Measurements from ENCODE around the gene PTBP3.
"Not testable (repeated sequence)": the region's sequence is repeated elsewhere in the genome, so short reads cannot be mapped to it uniquely, and the experiment has no call there.

The PTBP3 gene

DNA sequence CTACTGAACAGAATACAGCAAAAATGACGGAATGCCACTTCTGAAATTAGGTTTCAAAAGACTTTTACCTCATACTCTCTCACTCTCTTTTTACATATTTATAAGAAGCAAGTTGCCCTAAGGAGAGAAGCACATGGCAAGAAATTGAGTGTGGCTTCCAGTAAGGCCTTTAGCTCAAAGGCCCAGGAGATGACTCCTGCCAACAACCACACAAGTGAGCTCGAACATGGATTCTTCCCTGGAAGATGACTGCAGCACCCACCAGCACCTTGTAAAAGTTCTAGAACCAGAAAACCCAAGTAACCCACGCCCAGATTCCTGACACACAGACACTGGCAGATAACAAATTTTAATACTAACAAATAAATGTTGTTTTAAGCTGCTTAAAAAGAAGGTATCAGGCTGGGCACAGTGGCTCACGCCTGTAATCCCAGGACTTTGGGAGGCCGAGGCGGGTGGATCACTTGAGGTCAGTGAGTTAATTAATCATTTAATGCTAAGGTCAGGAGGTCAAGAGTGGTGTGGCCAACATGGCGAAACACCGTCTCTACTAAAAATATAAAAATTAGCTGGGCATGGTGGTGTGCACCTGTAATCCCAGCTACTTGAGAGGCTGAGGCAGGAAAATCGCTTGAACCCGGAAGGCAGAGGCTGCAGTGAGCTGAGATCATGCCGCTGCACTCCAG is 17.0 kb downstream of the PTBP3 start:
- DNase-seq, result no peak

DNA sequence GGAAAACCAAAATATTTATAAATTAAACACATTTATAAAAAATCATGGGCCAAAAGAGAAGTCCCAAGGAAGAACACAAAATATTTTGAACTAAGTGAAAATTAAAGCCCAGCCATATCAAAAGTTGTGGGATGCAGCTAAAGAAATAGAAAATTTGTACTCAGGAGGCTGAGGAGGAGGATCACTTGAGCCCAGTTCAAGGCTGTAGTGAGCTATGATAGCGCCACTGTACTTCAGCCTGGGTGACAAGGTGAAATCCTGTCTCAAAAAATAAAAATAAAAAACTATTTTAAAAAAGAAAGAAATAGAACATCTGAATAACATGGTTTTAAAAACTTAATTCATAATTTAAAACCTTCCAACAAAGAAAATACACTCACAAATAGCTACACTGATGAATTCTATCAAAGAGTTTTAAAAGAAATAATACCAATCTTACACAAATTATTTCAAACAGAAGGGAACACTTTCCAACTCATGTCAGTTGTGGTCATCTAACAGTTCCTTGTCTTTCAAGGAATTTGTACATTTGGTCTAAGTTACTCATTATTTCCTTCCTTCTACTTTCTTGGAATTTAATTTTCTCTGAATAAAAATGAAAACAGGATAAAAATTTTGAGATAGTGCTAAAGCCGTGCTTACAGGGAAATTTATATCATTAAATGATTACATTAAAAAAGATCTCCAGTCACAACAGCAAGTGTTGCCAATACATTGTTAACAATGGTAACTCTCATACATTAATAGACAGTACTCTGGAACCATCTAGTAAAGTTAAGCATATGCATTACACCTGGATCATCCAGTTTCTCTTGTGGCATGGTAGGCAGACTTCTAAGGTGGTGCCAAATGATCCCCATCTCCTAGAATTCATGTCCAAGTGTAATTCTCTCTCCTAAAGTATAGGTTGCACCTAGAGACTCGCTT is 17.8 kb downstream of the PTBP3 start:
- no peak for DNase-seq

DNA sequence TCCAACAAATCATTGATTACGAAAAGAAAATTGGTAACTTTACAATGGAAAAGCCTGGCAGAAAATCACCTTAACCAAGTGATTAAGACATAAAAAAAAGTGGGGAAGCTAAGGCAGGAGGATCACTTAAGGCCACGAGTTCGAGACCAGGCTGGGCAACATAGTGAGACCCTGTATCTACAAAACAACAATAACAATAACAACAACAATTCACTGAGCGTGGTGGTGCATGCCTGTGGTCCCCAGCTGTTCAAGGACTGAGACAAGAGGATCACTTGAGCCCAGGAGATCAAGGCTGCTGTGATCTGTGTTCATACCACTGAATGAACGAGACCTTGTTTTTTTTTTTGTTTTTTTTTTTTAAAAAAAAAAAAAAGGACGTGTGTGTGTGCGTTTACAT is 21.3 kb downstream of the PTBP3 start:
- no peak for DNase-seq

DNA sequence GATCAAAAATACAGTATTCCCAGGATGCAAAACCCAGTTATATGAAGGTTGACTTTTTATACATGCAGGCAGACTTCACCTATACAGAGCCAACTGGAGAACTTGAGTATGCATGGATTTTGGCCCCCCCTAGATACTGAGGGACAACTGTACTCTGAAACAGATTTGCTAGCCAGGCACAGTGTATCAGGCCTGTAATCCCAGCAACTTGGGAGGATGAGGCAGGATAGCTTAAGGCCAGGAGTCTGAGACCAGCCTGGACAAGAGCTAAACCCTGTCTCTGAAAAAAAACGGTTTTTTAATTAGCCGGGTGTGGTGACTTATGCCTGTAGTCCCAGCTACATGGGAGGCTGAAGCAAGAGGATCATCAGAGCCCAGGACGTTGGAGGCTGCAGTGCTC is 21.9 kb downstream of the PTBP3 start:
- DNase-seq, result no peak

DNA sequence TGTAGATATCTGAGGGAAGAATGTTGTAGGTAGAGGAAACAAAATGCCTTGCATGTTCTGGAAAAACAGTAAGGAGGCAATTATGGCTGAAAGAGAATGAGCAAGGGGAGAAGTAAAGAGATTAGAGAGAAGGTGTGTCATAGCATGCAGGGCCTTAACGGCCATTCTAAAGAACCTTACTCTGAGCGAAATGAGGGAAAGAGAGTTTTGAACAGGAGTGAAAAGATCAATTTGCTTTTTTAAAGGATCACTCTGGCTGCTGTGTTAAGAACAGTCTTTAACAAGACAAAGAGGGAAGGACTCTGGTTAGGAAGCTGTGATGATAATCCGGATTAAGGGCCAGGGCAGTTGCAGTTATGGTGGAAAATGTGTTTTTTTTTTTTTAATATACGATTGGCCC is 22.6 kb downstream of the PTBP3 start:
- peak in 1 of 2 experiments; percentile 12 for DNase-seq

DNA sequence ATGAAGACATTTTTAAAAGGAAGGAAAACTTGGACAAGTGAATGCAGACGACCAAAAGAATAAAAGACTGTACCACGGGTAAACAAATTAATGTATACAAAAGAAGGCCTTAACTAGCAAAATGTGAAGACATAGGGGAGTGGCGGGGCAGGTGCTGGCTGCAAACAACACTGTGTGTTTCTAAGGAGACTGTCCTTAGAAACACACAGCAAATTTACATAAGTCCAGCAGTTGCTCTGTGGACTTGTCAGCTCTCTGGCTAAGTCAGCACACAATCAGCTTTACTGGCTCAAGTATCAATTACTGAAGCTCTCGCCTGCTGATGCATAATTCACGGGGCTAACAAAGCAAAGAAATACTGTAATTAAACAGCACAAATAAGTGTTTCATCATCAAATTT is 24.8 kb downstream of the PTBP3 start:
- peak; percentile 80 to 95 for DNase-seq

DNA sequence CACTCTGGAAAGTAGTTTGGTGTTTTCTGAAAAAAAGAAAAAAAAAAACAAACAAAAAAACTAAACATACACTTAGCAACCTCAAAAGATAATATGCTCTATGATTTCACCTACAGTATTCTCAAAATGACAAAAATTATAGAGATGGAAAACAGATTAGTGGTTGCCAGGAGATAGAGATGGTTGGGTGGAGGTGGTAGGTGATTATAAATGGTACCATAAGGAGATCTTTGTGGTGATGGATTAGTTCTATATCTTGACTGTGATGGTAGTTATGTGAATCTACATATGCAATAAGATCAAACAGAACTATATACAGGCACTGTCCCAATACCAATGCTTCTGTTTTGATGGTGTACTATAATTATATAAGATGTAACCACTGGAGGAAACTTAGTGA is 32.0 kb downstream of the PTBP3 start:
- no peak for DNase-seq

DNA sequence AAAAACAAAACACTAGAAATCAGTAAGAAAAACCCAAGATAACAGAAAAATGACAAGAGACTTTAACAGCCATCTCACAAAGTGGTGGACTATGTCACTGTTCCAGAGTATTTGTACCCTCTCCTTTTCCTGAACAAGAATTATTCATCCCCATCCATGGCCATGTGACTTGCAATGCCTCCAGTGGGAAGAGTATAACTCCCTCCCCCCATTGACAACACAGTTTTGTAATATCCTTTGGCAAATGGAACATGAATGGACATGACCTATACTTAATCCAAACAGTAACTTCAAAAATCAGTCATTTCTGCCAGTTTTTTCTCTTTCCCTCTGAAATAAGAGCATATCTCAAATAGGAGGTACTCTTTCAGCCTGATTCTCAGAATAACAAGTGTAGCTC is 33.9 kb downstream of the PTBP3 start:
- no peak for DNase-seq

DNA sequence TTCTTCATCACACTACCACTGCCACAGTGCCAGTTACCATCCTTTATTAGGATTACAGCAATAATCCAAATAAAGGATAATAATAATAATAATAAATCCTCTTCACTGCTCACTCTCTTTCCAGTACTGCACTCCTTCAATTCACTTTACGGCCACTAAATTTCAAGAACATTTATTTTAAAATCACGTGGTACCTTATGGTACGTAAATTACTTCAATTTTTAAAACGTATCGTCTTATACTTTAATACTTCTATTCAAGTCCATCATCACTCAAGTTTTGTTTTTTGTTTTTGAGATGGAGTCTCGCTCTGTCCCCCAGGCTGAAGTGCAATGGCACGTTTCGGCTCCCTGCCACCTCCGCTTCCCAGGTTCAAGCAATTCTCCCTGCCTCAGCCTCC is 36.5 kb downstream of the PTBP3 start:
- DNase-seq, result no peak

DNA sequence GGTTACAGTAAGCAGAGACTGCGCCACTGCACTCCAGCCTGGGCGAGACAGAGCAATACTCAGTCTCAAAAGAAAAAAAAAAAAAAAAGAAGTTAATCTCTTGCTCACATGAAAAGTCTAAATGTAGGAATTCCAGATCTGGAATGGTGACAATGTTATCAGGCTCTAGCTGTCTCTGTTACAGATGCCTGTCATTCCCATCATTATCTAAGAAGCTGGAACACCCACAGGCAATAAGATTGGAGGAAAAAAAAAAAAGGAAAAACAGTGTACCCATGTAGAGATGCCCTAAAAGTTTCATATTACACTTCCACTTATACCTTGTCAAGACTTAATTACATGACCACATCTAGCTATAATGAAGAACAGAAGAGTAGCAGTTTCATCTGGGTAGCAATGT is 38.2 kb downstream of the PTBP3 start:
- no peak for DNase-seq

DNA sequence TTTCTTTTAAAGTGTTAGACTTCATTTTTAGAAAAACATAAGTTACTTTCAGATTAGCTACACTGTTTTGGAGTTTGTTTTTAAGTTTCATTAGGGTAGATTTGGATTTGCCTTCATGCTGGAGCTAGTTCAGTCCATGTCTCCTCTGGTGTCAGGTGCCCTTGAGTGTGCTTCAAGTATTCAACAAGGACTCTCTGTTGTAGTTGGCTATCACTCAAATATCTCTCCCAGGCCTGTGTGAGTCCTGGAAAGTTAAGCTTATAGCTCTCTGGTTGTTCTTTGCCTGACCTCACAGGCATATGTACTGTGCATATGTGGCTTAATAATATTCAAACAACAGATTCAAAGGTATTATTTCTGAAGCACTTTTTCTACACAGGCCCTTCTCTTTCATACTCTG is 45.4 kb downstream of the PTBP3 start:
- no peak for DNase-seq

DNA sequence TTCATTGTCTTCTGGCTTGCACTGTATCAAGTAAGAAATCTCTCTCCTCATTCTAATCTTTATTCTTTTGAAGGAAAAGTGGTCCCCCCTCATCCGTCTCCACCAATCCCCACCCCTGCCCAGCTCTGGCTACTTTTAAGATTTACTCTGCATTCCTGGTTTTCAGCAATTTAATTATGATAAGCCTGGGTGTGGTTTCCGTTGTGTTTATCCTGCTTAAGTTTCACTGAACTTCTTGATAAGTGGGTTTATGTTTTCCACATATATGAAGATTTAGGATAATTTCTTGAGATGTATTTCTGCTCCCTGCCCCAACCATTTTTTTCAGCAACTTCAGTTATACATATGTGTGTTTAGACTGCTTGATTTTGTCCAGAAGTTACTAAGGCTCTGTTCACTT is 46.5 kb downstream of the PTBP3 start:
- DNase-seq, result no peak

DNA sequence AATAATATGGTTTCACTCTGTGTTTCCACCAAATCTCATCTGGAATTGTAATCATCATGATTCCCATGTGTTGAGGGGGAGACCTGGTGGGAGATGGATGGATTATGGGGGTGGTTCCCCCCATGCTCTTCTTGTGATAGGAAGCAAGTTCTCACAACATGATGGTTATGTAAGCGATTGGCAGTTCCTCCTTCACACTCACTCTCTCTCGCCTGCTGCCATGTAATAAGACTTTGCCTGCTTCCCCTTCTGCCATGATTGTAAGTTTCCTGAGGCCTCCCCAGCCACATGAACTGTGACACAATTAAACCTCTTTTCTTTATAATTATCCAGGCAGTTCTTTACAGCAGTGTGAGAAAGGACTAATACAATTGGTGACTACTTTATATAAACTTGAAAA is 48.4 kb downstream of the PTBP3 start:
- no peak for DNase-seq

DNA sequence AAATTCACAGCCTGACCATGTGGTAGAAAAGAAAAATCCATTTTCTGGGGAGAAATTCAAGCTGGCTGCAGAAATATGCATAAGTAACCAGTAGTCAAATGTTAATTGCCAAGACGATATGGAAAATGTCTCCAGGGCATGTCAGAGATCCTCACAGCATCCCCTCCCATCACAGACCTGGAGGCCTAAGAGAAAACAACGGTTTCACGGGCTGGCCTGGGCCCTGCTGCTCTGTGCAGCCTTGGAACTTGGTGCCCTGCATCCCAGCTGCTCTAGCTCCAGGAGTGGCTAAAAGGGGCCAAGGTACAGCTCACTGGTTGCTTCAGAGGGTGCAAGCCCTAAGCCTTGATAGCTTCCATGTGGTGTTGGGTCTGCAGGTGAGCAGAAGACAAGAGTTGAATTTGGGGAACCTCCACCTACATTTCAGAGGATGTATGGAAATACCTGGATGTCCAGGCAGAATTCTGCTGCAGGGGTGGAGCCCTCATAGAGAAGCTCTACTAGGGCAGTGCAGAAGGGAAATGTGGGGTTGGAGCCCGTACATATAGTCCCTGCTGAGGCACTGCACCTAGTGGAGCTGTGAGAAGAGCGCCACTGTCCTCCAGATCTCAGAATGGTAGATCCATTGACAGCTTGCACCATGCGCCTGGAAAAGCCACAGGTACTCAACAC is 49.7 kb downstream of the PTBP3 start:
- DNase-seq, result no peak

DNA sequence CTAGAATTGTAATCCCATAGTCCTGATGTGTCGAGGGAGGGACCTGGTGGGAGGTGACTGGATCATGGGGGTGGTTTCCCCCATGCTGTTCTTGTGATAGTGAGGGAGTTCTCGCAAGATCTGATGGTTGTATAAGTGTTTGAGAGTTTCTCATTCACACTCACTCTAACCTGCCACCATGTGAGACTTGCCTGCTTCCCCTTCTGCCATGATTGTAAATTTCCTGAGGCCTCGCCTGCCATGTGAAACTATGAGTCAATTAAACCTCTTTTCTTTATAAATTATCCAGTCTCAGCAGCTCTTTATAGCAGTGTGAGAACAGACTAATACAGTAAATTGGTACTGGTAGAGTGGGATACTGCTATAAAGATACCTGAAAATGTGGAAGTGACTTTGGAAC is 50.6 kb downstream of the PTBP3 start:
- DNase-seq, result not testable (repeated sequence)

DNA sequence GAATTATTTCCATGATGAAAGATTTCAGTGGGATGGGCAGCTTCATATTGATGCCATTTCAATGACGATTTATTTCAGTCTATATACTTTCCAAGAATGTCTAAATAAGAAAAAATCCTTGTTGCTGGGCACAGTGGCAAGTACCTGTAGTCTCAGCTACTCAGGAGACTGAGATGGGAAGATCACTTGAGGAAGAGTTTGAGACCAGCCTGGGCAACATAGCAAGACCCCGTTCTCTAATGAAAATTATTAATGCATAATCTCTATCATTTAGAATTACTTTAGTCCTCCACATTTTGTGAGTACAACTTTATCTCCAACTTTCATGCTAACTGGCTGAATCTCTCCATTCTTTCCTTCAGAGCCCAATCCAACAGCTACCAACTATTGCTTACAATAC is 52.5 kb downstream of the PTBP3 start:
- no peak for DNase-seq

DNA sequence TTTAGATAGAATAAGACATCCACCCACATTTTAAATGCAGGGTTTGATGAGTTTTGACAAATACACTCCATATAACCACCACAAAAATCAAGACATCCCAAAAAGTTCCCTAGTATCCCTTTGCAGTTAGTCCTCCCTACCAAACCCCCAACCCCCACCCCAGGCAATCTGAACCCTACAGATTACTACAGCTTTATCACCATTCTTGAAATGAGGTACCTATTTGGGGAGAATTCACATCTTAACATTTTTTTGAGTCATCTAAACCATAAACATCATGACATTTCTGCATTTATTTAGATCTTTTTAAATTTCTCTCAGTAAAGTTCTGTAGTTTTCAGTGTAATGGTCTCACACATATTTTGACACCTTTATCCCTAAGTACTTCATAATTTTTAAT is 53.9 kb downstream of the PTBP3 start:
- DNase-seq, result no peak

DNA sequence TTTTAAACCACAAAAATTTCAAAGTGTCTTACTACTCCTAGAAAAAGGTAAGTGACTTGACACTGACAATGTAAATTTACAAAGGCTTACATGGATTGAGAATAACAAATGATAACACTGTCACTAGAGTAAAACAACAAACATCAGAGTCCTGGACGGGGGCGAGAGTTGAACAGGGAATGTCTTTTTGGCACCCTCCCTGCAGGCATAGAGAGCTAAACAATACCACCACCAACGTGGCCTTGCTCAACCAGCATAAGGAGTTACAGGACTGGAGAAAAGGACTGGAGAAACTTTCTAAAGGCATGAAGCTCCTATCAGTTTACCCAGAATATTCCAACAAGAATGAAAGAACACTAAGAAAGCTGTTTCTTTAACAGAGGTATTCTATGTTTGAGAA is 55.3 kb downstream of the PTBP3 start:
- DNase-seq, result no peak

DNA sequence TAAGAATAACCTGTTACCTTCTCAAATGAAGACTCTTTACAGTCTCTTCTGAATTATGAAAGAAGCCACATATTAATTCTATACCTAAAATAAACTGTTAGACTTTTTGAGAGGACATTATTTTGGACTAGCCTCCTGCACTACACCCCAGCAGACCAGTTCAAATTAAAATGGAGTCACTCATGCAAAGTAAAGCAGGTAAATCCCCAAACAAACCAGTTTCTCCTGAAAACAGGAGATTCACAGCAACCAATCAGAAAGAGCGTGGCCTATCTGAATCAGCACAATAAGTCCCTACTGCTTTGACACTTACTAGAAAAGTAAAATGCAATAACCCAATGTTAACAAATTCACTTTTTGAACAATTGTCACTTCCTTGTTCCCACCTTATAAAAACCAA is 58.8 kb downstream of the PTBP3 start:
- no peak for DNase-seq

DNA sequence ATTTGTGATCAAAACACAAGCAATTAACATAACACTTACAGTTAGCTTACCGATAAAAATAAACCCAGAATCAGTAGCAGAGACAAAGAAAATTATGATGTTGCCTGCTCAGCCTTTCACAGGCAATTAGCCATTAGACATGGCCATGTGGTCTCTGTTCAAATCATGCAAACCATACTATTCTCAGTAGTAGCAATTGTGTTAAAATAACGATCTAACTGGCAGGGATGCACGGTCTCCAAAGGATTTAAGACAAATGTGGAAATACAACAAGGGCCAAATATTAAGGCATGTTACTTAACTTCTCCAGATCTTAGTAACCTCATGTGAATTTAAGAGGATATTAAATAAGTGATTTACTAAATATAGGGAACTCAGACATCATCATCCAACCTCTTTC is 59.5 kb downstream of the PTBP3 start:
- DNase-seq, result peak; percentile 4 to 54

DNA sequence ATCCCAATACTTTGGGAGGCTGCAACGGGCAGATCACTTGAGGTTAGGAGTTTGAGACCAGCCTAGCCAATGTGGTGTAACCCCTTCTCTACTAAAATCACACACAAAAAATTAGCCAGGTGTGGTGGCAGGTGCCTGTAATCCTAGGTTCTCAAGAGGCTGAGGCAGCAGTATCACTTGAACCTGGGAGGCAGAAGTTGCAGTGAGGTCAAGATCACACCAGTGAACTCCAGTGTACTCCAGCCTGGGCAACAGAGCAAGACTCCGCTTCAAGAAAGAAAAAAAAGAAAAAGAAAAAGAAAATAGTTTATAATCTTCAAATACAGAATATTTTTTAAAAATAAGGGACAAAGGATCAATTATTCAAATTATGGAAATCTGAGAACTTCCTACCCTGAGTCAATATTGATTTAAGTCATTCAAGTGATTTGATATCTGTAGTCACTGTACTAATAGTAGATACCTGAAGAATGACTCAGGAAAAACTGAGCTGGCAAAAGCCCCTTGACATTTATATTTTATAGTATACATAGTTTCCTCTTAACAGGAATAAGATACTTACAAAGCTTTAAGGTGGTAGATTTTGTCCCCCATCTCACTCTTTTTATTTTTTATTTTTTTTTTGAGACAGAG is 61.8 kb downstream of the PTBP3 start:
- DNase-seq, result no peak

DNA sequence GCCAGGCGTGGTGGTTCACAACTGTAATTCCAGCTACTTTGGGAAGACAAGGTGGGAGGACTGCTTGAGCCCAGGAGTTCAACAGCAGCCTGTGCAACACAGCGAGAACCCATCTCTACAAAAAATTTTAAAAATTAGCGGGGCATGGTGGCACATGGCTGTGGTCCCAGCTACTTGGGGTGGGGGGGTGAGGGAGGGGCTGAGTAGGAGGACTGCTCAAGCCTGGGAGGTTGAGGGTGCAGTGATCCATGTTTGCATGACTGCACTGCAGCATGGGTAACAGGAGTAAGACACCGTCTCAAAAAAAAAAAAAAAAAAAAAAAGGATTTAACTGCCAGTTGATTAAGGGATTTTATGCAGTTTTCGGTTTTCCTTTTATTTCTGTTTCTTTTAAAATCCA is 65.0 kb downstream of the PTBP3 start:
- no peak for DNase-seq

DNA sequence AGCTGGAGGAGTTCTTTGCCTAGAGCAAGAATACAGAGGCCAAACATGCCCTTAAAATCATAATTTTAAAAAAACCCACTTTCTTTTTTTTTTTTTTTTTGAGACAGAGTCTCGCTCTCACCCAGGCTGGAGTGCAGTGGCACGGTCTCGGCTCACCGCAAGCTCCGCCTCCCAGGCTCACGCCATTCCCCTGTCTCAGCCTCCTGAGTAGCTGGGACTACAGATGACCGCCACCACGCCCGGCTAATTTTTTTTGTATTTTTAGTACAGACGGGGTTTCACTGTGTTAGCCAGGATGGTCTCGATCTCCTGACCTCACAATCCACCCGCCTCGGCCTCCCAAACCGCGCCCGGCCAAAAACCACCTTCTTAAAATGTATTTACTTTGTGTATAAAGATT is 66.3 kb downstream of the PTBP3 start:
- not testable (repeated sequence) for DNase-seq
